ENCODE measurements around the gene KCNC4.

- no peak for TF ChIP-seq POLR2A (IDR thresholded peaks at IDR 0.05)
- TF ChIP-seq POLR2AphosphoS5 (IDR thresholded peaks at IDR 0.05) = no peak
- no peak for TF ChIP-seq CTCF (IDR thresholded peaks at IDR 0.05)
Measured at GRCh38 chr1:110206261-110206920, 3.7 kb upstream of the KCNC4 start.
